ENCODE data around the gene FDX2. TPM values are rescaled to one million over a fixed set of nuclear protein-coding genes. Genes with fewer than 3 reads are reported as not detected.
A peak's percentile ranks its signal among the peaks of the same experiment; 100 is the strongest.
"Not testable (repeated sequence)": the region's sequence is repeated elsewhere in the genome, so short reads cannot be mapped to it uniquely, and the experiment has no call there.

FDX2 gene
- total RNA-seq, 1 experiment from 2014 or later = 79.5 TPM

GRCh38 chr19:10338940-10339339, 23.1 kb upstream of the FDX2 start:
- TF ChIP-seq CTCF (conservative IDR thresholded peaks at IDR 0.05; ENCODE audit: low read depth, low read length) (no peak), EZH2 (IDR thresholded peaks at IDR 0.05; ENCODE audit: low read length, unreplicated experiment) (no peak), EZH2phosphoT487 (IDR thresholded peaks at IDR 0.05; ENCODE audit: borderline replicate concordance, low read length) (no peak)
- no peak for ATAC-seq
- no peaks in the 10 kb centered on the region for H4K20me1 ChIP-seq (ENCODE audit: low read length)
- intact Hi-C loops (cut with micrococcal nuclease) = loop anchor here (10.0 kb wide), 1 partner anchor 46 kb away; the partner anchor contains the start of gene TYK2
- no peak for DNase-seq
- POLR2A ChIA-PET (ENCODE audit: unreplicated experiment) = no interaction called here
- no peak overlapping the region for H3K9ac ChIP-seq (ENCODE audit: low read length)
- H3K9me2 ChIP-seq (replicated peaks; ENCODE audit: low read length) = no peaks in the 10 kb centered on the region
- H3K27ac ChIP-seq (ENCODE audit: low read length) = no peak overlapping the region
- H3K4me3 ChIP-seq (ENCODE audit: low read length) = no peak overlapping the region
- H3K79me2 ChIP-seq (ENCODE audit: low read length) = peaks cover 4% of the 10 kb centered on the region
- no TSS peak for BruUV-seq (replicated peaks)
- CTCF ChIA-PET = interaction anchor here (0.7 kb wide), 1 partner anchor 50 kb away, joined by 12 read pairs; no protein-coding TSS in a partner anchor
- no peaks in the 10 kb centered on the region for H3K36me3 ChIP-seq (ENCODE audit: low read depth, low read length)
- no peaks in the 10 kb centered on the region for H3F3A ChIP-seq (ENCODE audit: low read length, unreplicated experiment)
- no peaks in the 10 kb centered on the region for H3K27me3 ChIP-seq (ENCODE audit: low read length)
- no peaks in the 10 kb centered on the region for H3K9me3 ChIP-seq (ENCODE audit: low read length)
- H3K4me2 ChIP-seq (ENCODE audit: low read length) = no peak overlapping the region
- peaks cover 10% of the 10 kb centered on the region; the same call in 1 of the 2 replicates for H3K4me1 ChIP-seq (ENCODE audit: insufficient read depth, low read length)
- no peak overlapping the region for H2AFZ ChIP-seq (ENCODE audit: low read length)

DNA sequence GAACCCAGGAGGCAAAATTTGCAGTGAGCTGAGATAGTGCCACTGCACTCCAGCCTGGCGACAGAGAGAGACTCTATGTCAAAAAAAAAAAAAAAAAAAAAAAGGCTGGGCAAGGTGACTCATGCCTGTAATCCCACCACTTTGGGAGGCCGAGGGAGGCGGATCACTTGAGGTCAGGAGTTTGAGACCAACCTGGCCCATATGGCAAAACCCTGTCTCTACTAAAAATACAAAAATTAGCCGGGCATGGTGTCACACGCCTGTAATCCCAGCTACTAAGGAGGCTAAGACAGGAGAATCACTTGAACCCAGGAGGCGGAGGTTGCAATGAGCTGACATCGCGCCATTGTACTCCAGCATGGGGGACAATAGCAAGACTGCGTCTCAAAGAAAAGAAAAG, 20.9 kb upstream of the FDX2 start:
- Histone ChIP-seq H3K79me2 (ENCODE audit: low read length) (peaks cover 24% of the 10 kb centered on the region), H3K4me1 (ENCODE audit: insufficient read depth, low read length) (peaks cover 20% of the 10 kb centered on the region)
- DNase-seq; ATAC-seq; H2AFZ ChIP-seq (ENCODE audit: low read length); H3F3A ChIP-seq (ENCODE audit: low read length, unreplicated experiment); H3K4me3 ChIP-seq (ENCODE audit: low read length); H3K27ac ChIP-seq (ENCODE audit: low read length); H3K9me2 ChIP-seq (replicated peaks; ENCODE audit: low read length); H3K9me3 ChIP-seq (ENCODE audit: low read length); H3K4me2 ChIP-seq (ENCODE audit: low read length); H3K27me3 ChIP-seq (ENCODE audit: low read length); BruUV-seq (replicated peaks); H3K36me3 ChIP-seq (ENCODE audit: low read depth, low read length); H3K9ac ChIP-seq (ENCODE audit: low read length); CTCF ChIA-PET; H4K20me1 ChIP-seq (ENCODE audit: low read length); POLR2A ChIA-PET (ENCODE audit: unreplicated experiment): not testable (repeated sequence)
- intact Hi-C loops (cut with micrococcal nuclease) = loop anchor here (10.0 kb wide), 1 partner anchor 48 kb away; the partner anchor contains the start of gene TYK2

- Histone ChIP-seq H4K20me1 (ENCODE audit: low read length) (peaks cover 9% of the 10 kb centered on the region), H3K9ac (ENCODE audit: low read length) (peak overlapping the region; percentile 20; the same call in 1 of the 2 replicates), H3K27ac (ENCODE audit: low read length) (no peak overlapping the region), H3K9me2 (replicated peaks; ENCODE audit: low read length) (no peaks in the 10 kb centered on the region), H3K36me3 (ENCODE audit: low read depth, low read length) (peaks cover 1% of the 10 kb centered on the region; the same call in 1 of the 2 replicates), H2AFZ (ENCODE audit: low read length) (peak overlapping the region; percentile 82), H3F3A (ENCODE audit: low read length, unreplicated experiment) (no peaks in the 10 kb centered on the region), H3K79me2 (ENCODE audit: low read length) (peaks cover 34% of the 10 kb centered on the region), H3K4me2 (ENCODE audit: low read length) (peak overlapping the region; percentile 96), H3K4me3 (ENCODE audit: low read length) (peak overlapping the region; percentile 84), H3K9me3 (ENCODE audit: low read length) (no peaks in the 10 kb centered on the region), H3K4me1 (ENCODE audit: insufficient read depth, low read length) (peaks cover 22% of the 10 kb centered on the region), H3K27me3 (ENCODE audit: low read length) (no peaks in the 10 kb centered on the region)
- intact Hi-C loops (cut with micrococcal nuclease) = loop anchor here (1.0 to 10.0 kb wide), 2 partner anchors 49 to 66 kb away; partner anchors contain the start of gene TYK2
- CTCF ChIA-PET = no interaction called here
- TF ChIP-seq CTCF (conservative IDR thresholded peaks at IDR 0.05; ENCODE audit: low read depth, low read length) = no peak
- TF ChIP-seq EZH2 (IDR thresholded peaks at IDR 0.05; ENCODE audit: low read length, unreplicated experiment) = no peak
- TF ChIP-seq EZH2phosphoT487 (IDR thresholded peaks at IDR 0.05; ENCODE audit: borderline replicate concordance, low read length) = no peak
- ATAC-seq (no peak), DNase-seq (no peak)
- no TSS peak for BruUV-seq (replicated peaks)
- POLR2A ChIA-PET (ENCODE audit: unreplicated experiment) = no interaction called here
Observed at GRCh38 chr19:10335352-10335985, 19.7 kb upstream of the FDX2 start.
